ENCODE measurements around the gene SP5. TPM values are rescaled to one million over a fixed set of nuclear protein-coding genes. Genes with fewer than 3 reads are reported as not detected.

SP5 gene
- total RNA-seq, 1 donor from 2014 or later: 0.44 TPM

GRCh38 chr2:170737406-170737805, 22.3 kb downstream of the SP5 start:
- intact Hi-C loops (cut with micrococcal nuclease): no loop called here
- Histone ChIP-seq H3K4me3 (no peak overlapping the region), H3K27ac (replicated peaks) (no peak overlapping the region), H3K4me1 (no peaks in the 10 kb centered on the region), H3K36me3 (no peaks in the 10 kb centered on the region), H3K27me3 (ENCODE audit: low read depth) (peaks cover 34% of the 10 kb centered on the region), H3K9me3 (replicated peaks) (peaks cover 11% of the 10 kb centered on the region)
- no peak for TF ChIP-seq CTCF (IDR thresholded peaks at IDR 0.05; ENCODE audit: borderline replicate concordance)
- no peak for DNase-seq

GRCh38 chr2:170737821-170738220, 22.7 kb downstream of the SP5 start:
- no peak for TF ChIP-seq CTCF (IDR thresholded peaks at IDR 0.05; ENCODE audit: borderline replicate concordance)
- H3K9me3 ChIP-seq (replicated peaks): peaks cover 11% of the 10 kb centered on the region
- H3K27ac ChIP-seq (replicated peaks): no peak overlapping the region
- H3K4me1 ChIP-seq: no peaks in the 10 kb centered on the region
- no peak overlapping the region for H3K4me3 ChIP-seq
- no peaks in the 10 kb centered on the region for H3K36me3 ChIP-seq
- intact Hi-C loops (cut with micrococcal nuclease): no loop called here
- peaks cover 38% of the 10 kb centered on the region for H3K27me3 ChIP-seq (ENCODE audit: low read depth)
- DNase-seq: no peak

GRCh38 chr2:170739048-170739447, 23.9 kb downstream of the SP5 start:
- H3K27ac ChIP-seq (replicated peaks): no peak overlapping the region
- H3K9me3 ChIP-seq (replicated peaks): peaks cover 11% of the 10 kb centered on the region
- no peaks in the 10 kb centered on the region for H3K4me1 ChIP-seq
- no peaks in the 10 kb centered on the region for H3K36me3 ChIP-seq
- no peak overlapping the region for H3K4me3 ChIP-seq
- H3K27me3 ChIP-seq (ENCODE audit: low read depth): peaks cover 44% of the 10 kb centered on the region
- TF ChIP-seq CTCF (IDR thresholded peaks at IDR 0.05; ENCODE audit: borderline replicate concordance): no peak
- DNase-seq: no peak
- intact Hi-C loops (cut with micrococcal nuclease): no loop called here

- no peaks in the 10 kb centered on the region for H3K36me3 ChIP-seq
- intact Hi-C loops (cut with micrococcal nuclease): no loop called here
- peaks cover 46% of the 10 kb centered on the region for H3K27me3 ChIP-seq (ENCODE audit: low read depth)
- H3K9me3 ChIP-seq (replicated peaks): peaks cover 11% of the 10 kb centered on the region
- no peak overlapping the region for H3K4me3 ChIP-seq
- TF ChIP-seq CTCF (IDR thresholded peaks at IDR 0.05; ENCODE audit: borderline replicate concordance): no peak
- H3K4me1 ChIP-seq: no peaks in the 10 kb centered on the region
- no peak overlapping the region for H3K27ac ChIP-seq (replicated peaks)
- DNase-seq: no peak
Measured at GRCh38 chr2:170739507-170740046, 24.4 kb downstream of the SP5 start.

GRCh38 chr2:170740660-170741059, 25.5 kb downstream of the SP5 start:
- peaks cover 57% of the 10 kb centered on the region for H3K27me3 ChIP-seq (ENCODE audit: low read depth)
- no peak for TF ChIP-seq CTCF (IDR thresholded peaks at IDR 0.05; ENCODE audit: borderline replicate concordance)
- H3K36me3 ChIP-seq: no peaks in the 10 kb centered on the region
- no peak for DNase-seq
- H3K4me3 ChIP-seq: no peak overlapping the region
- H3K4me1 ChIP-seq: no peaks in the 10 kb centered on the region
- intact Hi-C loops (cut with micrococcal nuclease): no loop called here
- no peak overlapping the region for H3K27ac ChIP-seq (replicated peaks)
- H3K9me3 ChIP-seq (replicated peaks): peaks cover 11% of the 10 kb centered on the region
